GM21723 (cell line): ENCODE results near the gene OR52N5.

Source experiments
- ATAC-seq: cut with Tn5 transposase; IDR thresholded peaks from one replicate; pipeline ENCODE4 v1.9.1; 2021; ENCODE audit warnings: mild to moderate bottlenecking, moderate library complexity; ENCODE audit not compliant: unreplicated experiment

Gene OR52N5

GRCh38 chr11:5726351-5726750, 56.8 kb downstream of the OR52N5 start:
- ATAC-seq: no peak
